Gastrocnemius medialis (tissue), 4 donors: Measurements from ENCODE around the gene CEP112.

ENCODE experiments used
- POLR2A ChIP-seq, 2 donors: fragments of 450-650 bp; IDR thresholded peaks; one replicate each; pipeline ENCODE4 v1.6.1; 2017; ENCODE audit warnings: antibody characterized with exemption in 2 of 2, mild to moderate bottlenecking in 2 of 2, moderate library complexity in 2 of 2
- TF ChIP-seq, protein P1 (sequence below), 5 experiments: fragments of 450-650 bp in 3 of 5; fragments of 200-600 bp in 2 of 5; sonication (generic) in 2 of 5; IDR thresholded peaks in 4 of 5; conservative IDR thresholded peaks in 1 of 5; 1 replicate in 4 of 5; 2 replicates in 1 of 5; pipeline ENCODE4 v1.5.1; 2016 to 2019; ENCODE audit warnings: antibody characterized with exemption in 5 of 5, mild to moderate bottlenecking in 3 of 5, moderate library complexity in 3 of 5

DNA sequence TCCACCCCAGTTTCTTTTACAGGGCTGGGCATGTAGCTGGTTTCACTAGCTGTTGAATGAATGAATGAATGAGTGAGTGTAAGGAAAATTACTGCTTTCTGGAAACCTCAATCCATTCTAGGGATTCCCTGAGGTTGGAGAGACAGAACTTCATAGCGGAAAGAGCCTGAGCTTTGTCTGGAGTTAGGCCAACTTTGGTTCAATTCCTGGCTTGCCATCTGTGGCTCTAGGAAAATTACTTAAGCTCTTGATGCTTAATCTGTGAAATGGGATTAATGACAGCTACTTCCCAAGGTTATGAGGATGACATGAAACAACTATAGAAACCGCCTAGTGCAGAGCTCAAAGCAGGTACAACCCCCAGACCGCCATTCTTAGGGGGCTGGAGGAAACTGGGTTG lies 554.1 kb downstream of the CEP112 start:
- no peak for TF ChIP-seq POLR2A (IDR thresholded peaks at IDR 0.05)
- TF ChIP-seq, protein P1, sequence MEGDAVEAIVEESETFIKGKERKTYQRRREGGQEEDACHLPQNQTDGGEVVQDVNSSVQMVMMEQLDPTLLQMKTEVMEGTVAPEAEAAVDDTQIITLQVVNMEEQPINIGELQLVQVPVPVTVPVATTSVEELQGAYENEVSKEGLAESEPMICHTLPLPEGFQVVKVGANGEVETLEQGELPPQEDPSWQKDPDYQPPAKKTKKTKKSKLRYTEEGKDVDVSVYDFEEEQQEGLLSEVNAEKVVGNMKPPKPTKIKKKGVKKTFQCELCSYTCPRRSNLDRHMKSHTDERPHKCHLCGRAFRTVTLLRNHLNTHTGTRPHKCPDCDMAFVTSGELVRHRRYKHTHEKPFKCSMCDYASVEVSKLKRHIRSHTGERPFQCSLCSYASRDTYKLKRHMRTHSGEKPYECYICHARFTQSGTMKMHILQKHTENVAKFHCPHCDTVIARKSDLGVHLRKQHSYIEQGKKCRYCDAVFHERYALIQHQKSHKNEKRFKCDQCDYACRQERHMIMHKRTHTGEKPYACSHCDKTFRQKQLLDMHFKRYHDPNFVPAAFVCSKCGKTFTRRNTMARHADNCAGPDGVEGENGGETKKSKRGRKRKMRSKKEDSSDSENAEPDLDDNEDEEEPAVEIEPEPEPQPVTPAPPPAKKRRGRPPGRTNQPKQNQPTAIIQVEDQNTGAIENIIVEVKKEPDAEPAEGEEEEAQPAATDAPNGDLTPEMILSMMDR (IDR thresholded peaks at IDR 0.05 in 4 of 5, conservative IDR thresholded peaks at IDR 0.05 in 1 of 5) = no peak
